ENCODE results near the gene GATAD2A. TPM values are rescaled to one million over a fixed set of nuclear protein-coding genes. Genes with fewer than 3 reads are reported as not detected.

The GATAD2A gene
- total RNA-seq, 1 experiment from 2014 or later, result 189 TPM

- Mint-ChIP-seq H3K27me3 (ENCODE audit: low read depth) (no peaks in the 10 kb centered on the region; the same call in 1 of the 2 replicates), H3K4me3 (no peak overlapping the region), H3K9me3 (no peaks in the 10 kb centered on the region), H3K36me3 (ENCODE audit: insufficient read depth in 1 of 3, low read depth in 3 of 3) (no peaks in the 10 kb centered on the region), H3K27ac (peak overlapping the region in 1 of 3 experiments; percentile 74; a peak in 1 of 7 replicates), H3K4me1 (peaks cover 15 to 18% of the 10 kb centered on the region in 2 experiments)
- Histone ChIP-seq H2BK20ac (ENCODE audit: low read depth, low read length, poor library complexity, severe bottlenecking) (no peak overlapping the region), H4K20me1 (ENCODE audit: control insufficient read depth, insufficient read depth, insufficient read length) (no peaks in the 10 kb centered on the region), H3K9ac (ENCODE audit: extremely low read depth, insufficient read length, low read length) (no peak overlapping the region), H3K4me2 (ENCODE audit: insufficient read depth, insufficient read length, low read length) (no peak overlapping the region), H3K27ac (ENCODE audit: insufficient read length, low read depth, low read length) (no peak overlapping the region), H3K14ac (ENCODE audit: insufficient read depth, low read length) (no peak overlapping the region; the same call in 1 of the 2 replicates), H2BK5ac (ENCODE audit: insufficient read length, low read length) (no peak overlapping the region), H3K56ac (ENCODE audit: insufficient read length, low read depth, low read length) (no peak overlapping the region), H2BK15ac (ENCODE audit: low read depth, low read length) (no peak overlapping the region; the same call in 1 of the 2 replicates), H2AFZ (ENCODE audit: low read length) (no peak overlapping the region), H2BK120ac (ENCODE audit: low read depth, low read length, poor library complexity, severe bottlenecking) (no peak overlapping the region), H2AK5ac (ENCODE audit: insufficient read length, low read length) (no peak overlapping the region), H4K8ac (replicated peaks; ENCODE audit: insufficient read length, low read depth, low read length) (no peak overlapping the region), H3K79me2 (ENCODE audit: insufficient read depth, low read length) (no peaks in the 10 kb centered on the region), H2BK12ac (ENCODE audit: insufficient read length, low read depth, low read length) (no peak overlapping the region), H3K23ac (ENCODE audit: insufficient read length, low read depth, low read length) (no peak overlapping the region), H3K18ac (ENCODE audit: insufficient read length, low read depth, low read length) (no peak overlapping the region), H3K23me2 (ENCODE audit: insufficient read length, low read depth, low read length, poor library complexity, severe bottlenecking) (no peaks in the 10 kb centered on the region), H3T11ph (ENCODE audit: low read length) (no peak overlapping the region), H3K9me3 (ENCODE audit: control insufficient read depth, low read depth, low read length) (no peaks in the 10 kb centered on the region), H3K4ac (ENCODE audit: low read depth, low read length) (no peak overlapping the region), H3K27me3 (ENCODE audit: insufficient read depth, low read length) (no peaks in the 10 kb centered on the region), H3K4me1 (ENCODE audit: insufficient read depth, low read length) (no peaks in the 10 kb centered on the region), H4K5ac (ENCODE audit: insufficient read length, low read depth, low read length) (no peak overlapping the region), H3K79me1 (ENCODE audit: insufficient read depth, low read depth, low read length, poor library complexity, severe bottlenecking) (no peaks in the 10 kb centered on the region), H4K91ac (ENCODE audit: insufficient read length, low read depth, low read length) (no peak overlapping the region)
- DNase-seq, result no peak
- WGBS (ENCODE audit: extremely low coverage, insufficient read length, low lambda C conversion rate), result no CpG with 5 or more reads among the region's 7 CpGs
- no peak for TF ChIP-seq CTCF (conservative IDR thresholded peaks at IDR 0.05)
These were observed 37.4 kb upstream of the GATAD2A start for GRCh38 chr19:19368087-19368486.
